ENCODE measurements around the gene PRKCB.
"Not testable (repeated sequence)": the region's sequence is repeated elsewhere in the genome, so short reads cannot be mapped to it uniquely, and the experiment has no call there.

The PRKCB gene

DNA sequence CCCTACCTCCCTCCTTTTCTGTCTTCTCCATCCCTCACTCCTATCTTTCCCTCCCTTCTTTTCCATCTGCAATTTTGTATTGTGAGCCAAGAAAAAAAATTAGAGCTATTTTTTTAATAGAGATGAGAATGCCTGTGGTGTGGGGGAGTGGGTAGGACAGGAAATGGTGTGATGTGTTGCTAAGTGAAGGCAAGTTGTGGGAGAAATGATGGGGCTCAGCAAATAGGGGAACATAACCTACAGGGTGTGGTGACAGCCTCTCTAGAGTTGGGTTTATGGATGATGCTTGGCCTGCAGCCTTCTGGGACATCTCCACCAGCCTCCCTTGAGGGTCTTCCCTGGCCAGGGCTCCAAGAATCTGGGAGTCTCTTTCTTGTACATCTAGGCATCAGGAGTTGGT is 257.3 kb downstream of the PRKCB start:
- no peak overlapping the region for H3K27ac ChIP-seq (ENCODE audit: low read depth, low read length)
- H3K9ac ChIP-seq (ENCODE audit: low read length) = no peak overlapping the region
- H3K4me1 ChIP-seq (ENCODE audit: control insufficient read depth, insufficient read depth, low read length) = no peaks in the 10 kb centered on the region
- H3K27me3 ChIP-seq (ENCODE audit: control insufficient read depth, insufficient read depth, low read length) = no peaks in the 10 kb centered on the region
- no peak overlapping the region for H3K4me3 ChIP-seq (ENCODE audit: low read length)
- H3K36me3 ChIP-seq (ENCODE audit: control insufficient read depth, insufficient read depth, low read length) = peaks cover 2% of the 10 kb centered on the region

GRCh38 chr16:24094660-24095059 is 258.9 kb downstream of the PRKCB start:
- H3K27ac ChIP-seq (ENCODE audit: low read depth, low read length) = no peak overlapping the region
- no peaks in the 10 kb centered on the region for H3K4me1 ChIP-seq (ENCODE audit: control insufficient read depth, insufficient read depth, low read length)
- H3K4me3 ChIP-seq (ENCODE audit: low read length) = no peak overlapping the region
- no peaks in the 10 kb centered on the region for H3K27me3 ChIP-seq (ENCODE audit: control insufficient read depth, insufficient read depth, low read length)
- peaks cover 2% of the 10 kb centered on the region for H3K36me3 ChIP-seq (ENCODE audit: control insufficient read depth, insufficient read depth, low read length)
- H3K9ac ChIP-seq (ENCODE audit: low read length) = no peak overlapping the region

DNA sequence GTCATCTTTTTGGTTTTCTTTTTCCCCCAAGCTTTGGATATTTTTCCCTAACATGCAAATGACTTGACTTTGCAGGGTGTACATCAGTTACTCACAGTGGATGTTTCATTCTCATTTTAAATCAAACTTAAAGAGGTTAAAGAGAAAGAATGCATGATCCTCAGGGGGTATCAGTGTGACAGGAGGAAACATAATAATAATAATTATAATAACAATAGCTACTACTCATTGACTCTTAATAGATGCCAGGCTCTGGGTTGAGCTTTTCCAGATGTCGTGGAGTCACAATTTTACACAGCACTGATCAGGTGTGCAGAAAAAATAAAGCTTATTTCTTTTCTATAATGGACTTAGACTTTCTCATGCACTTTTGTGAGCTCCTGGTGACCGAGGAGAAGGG is 263.1 kb downstream of the PRKCB start:
- Histone ChIP-seq H3K27ac (ENCODE audit: low read depth, low read length) (no peak overlapping the region), H3K9ac (ENCODE audit: low read length) (no peak overlapping the region), H3K36me3 (ENCODE audit: control insufficient read depth, insufficient read depth, low read length) (peaks cover under 1% of the 10 kb centered on the region), H3K4me1 (ENCODE audit: control insufficient read depth, insufficient read depth, low read length) (no peaks in the 10 kb centered on the region), H3K4me3 (ENCODE audit: low read length) (no peak overlapping the region), H3K27me3 (ENCODE audit: control insufficient read depth, insufficient read depth, low read length) (no peaks in the 10 kb centered on the region)

- Histone ChIP-seq H3K27ac (ENCODE audit: low read depth, low read length) (no peak overlapping the region), H3K27me3 (ENCODE audit: control insufficient read depth, insufficient read depth, low read length) (no peaks in the 10 kb centered on the region), H3K4me3 (ENCODE audit: low read length) (no peak overlapping the region), H3K4me1 (ENCODE audit: control insufficient read depth, insufficient read depth, low read length) (no peaks in the 10 kb centered on the region), H3K9ac (ENCODE audit: low read length) (no peak overlapping the region), H3K36me3 (ENCODE audit: control insufficient read depth, insufficient read depth, low read length) (no peaks in the 10 kb centered on the region)
Observed at GRCh38 chr16:24101431-24101830, 265.6 kb downstream of the PRKCB start.

GRCh38 chr16:24102209-24102660 is 266.5 kb downstream of the PRKCB start:
- Histone ChIP-seq H3K36me3 (ENCODE audit: control insufficient read depth, insufficient read depth, low read length) (no peaks in the 10 kb centered on the region), H3K4me3 (ENCODE audit: low read length) (no peak overlapping the region), H3K9ac (ENCODE audit: low read length) (no peak overlapping the region), H3K27ac (ENCODE audit: low read depth, low read length) (no peak overlapping the region), H3K27me3 (ENCODE audit: control insufficient read depth, insufficient read depth, low read length) (no peaks in the 10 kb centered on the region), H3K4me1 (ENCODE audit: control insufficient read depth, insufficient read depth, low read length) (no peaks in the 10 kb centered on the region)

GRCh38 chr16:24105471-24105870 is 269.7 kb downstream of the PRKCB start:
- not testable (repeated sequence) for H3K4me3 ChIP-seq (ENCODE audit: low read length); H3K4me1 ChIP-seq (ENCODE audit: control insufficient read depth, insufficient read depth, low read length); H3K27ac ChIP-seq (ENCODE audit: low read depth, low read length); H3K36me3 ChIP-seq (ENCODE audit: control insufficient read depth, insufficient read depth, low read length); H3K27me3 ChIP-seq (ENCODE audit: control insufficient read depth, insufficient read depth, low read length); H3K9ac ChIP-seq (ENCODE audit: low read length)

GRCh38 chr16:24108090-24108489 is 272.3 kb downstream of the PRKCB start:
- H3K27me3 ChIP-seq (ENCODE audit: control insufficient read depth, insufficient read depth, low read length); H3K4me3 ChIP-seq (ENCODE audit: low read length); H3K36me3 ChIP-seq (ENCODE audit: control insufficient read depth, insufficient read depth, low read length); H3K27ac ChIP-seq (ENCODE audit: low read depth, low read length); H3K4me1 ChIP-seq (ENCODE audit: control insufficient read depth, insufficient read depth, low read length); H3K9ac ChIP-seq (ENCODE audit: low read length): not testable (repeated sequence)

DNA sequence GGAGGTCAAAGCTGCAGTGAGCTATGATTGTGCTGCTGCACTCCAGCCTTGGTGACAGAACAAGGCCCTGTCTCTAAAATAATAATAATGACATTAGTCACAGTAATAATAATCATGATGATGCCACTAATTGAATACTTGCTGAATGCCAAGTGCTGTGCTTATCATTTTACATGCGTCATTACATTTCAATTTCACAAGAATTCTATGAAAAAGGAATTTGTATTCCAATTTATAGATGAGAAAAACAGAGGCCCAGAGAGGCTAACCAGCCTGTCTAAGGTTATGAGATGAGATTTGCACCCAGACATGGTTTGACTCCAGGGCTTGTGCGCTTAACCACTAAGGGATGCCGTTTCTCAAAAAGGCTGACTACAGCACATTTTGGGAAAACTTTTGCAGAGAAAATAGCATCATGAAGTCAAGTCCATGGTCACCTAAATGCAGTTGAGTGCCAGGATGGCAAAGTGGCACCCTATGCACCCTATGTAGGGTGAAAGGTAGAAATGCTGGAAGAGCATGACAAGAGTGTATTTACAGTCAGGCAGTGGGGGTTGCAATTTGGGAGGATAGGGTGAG is 276.0 kb downstream of the PRKCB start:
- no peaks in the 10 kb centered on the region for H3K36me3 ChIP-seq (ENCODE audit: control insufficient read depth, insufficient read depth, low read length)
- no peak overlapping the region for H3K27ac ChIP-seq (ENCODE audit: low read depth, low read length)
- H3K4me1 ChIP-seq (ENCODE audit: control insufficient read depth, insufficient read depth, low read length) = no peaks in the 10 kb centered on the region
- no peaks in the 10 kb centered on the region for H3K27me3 ChIP-seq (ENCODE audit: control insufficient read depth, insufficient read depth, low read length)
- H3K4me3 ChIP-seq (ENCODE audit: low read length) = no peak overlapping the region
- no peak overlapping the region for H3K9ac ChIP-seq (ENCODE audit: low read length)

- no peaks in the 10 kb centered on the region for H3K27me3 ChIP-seq (ENCODE audit: control insufficient read depth, insufficient read depth, low read length)
Observed at GRCh38 chr16:24113115-24113745, 277.4 kb downstream of the PRKCB start.

GRCh38 chr16:24114876-24115275 is 279.1 kb downstream of the PRKCB start:
- no peaks in the 10 kb centered on the region for H3K27me3 ChIP-seq (ENCODE audit: control insufficient read depth, insufficient read depth, low read length)
- no peak overlapping the region for H3K9ac ChIP-seq (ENCODE audit: low read length)
- no peak overlapping the region for H3K27ac ChIP-seq (ENCODE audit: low read depth, low read length)
- H3K4me1 ChIP-seq (ENCODE audit: control insufficient read depth, insufficient read depth, low read length) = no peaks in the 10 kb centered on the region
- H3K4me3 ChIP-seq (ENCODE audit: low read length) = no peak overlapping the region
- no peaks in the 10 kb centered on the region for H3K36me3 ChIP-seq (ENCODE audit: control insufficient read depth, insufficient read depth, low read length)

More at GRCh38 chr16:24113115-24113745, 277.4 kb downstream of the PRKCB start:
- no peak overlapping the region for H3K27ac ChIP-seq (ENCODE audit: low read depth, low read length)
- no peak overlapping the region for H3K4me3 ChIP-seq (ENCODE audit: low read length)
- H3K36me3 ChIP-seq (ENCODE audit: control insufficient read depth, insufficient read depth, low read length) = no peaks in the 10 kb centered on the region
- H3K4me1 ChIP-seq (ENCODE audit: control insufficient read depth, insufficient read depth, low read length) = no peaks in the 10 kb centered on the region
- no peak overlapping the region for H3K9ac ChIP-seq (ENCODE audit: low read length)

DNA sequence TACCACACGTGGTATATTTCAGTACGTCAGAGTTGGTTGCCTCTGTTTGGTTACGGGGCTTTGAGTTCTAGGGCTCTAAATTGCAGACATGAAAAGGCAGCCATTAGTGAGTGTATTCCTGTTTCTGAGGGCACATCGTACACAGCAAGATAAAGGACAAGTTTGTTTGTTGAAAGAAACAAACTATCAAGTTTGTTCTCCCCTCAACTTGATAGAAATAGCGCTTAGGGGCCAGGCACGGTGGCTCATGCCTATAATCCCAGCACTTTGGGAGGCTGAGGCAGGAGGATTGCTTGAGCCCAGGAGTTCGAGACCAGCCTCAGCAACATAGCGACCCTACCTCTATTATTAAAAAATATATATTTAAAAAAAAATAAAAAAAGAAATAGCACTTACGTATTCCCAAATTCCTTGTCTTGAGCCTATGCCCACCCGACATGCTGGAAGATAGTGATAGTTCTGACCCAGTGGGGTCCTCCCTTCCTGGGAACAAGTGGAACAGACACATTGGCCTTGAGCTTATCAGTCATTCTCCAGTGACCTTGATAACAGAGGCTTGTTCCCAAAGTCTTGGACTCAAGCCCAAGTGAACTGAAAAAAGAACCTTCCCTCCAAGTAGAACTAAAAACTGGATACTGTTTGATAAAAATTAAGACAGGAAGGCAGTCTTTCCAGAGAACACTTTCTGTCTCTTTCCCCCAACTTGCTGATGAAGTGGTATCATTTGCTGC is 280.4 kb downstream of the PRKCB start:
- H3K27me3 ChIP-seq (ENCODE audit: control insufficient read depth, insufficient read depth, low read length) = no peaks in the 10 kb centered on the region
- H3K9ac ChIP-seq (ENCODE audit: low read length) = no peak overlapping the region
- H3K4me3 ChIP-seq (ENCODE audit: low read length) = no peak overlapping the region
- H3K4me1 ChIP-seq (ENCODE audit: control insufficient read depth, insufficient read depth, low read length) = no peaks in the 10 kb centered on the region
- no peaks in the 10 kb centered on the region for H3K36me3 ChIP-seq (ENCODE audit: control insufficient read depth, insufficient read depth, low read length)
- H3K27ac ChIP-seq (ENCODE audit: low read depth, low read length) = no peak overlapping the region

DNA sequence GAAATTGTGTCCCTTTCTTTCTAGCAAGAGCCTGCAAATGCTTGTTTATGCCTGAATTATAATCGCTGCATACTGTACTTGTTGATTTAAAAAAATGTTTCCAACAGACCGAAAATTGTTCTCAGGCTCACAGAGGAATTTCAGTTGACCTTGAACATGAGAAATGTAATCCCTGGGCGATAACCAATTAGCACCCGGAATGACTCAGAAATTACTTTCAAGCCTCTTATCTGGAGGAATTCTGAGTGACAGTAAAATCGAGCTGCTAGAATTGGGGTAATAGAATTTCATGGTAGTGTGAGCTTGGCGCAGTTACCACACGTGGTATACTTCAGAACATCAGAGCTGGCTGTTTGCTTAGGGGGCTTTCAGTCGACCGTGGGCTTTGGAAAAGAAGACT is 281.2 kb downstream of the PRKCB start:
- no peak overlapping the region for H3K27ac ChIP-seq (ENCODE audit: low read depth, low read length)
- H3K4me1 ChIP-seq (ENCODE audit: control insufficient read depth, insufficient read depth, low read length) = no peaks in the 10 kb centered on the region

DNA sequence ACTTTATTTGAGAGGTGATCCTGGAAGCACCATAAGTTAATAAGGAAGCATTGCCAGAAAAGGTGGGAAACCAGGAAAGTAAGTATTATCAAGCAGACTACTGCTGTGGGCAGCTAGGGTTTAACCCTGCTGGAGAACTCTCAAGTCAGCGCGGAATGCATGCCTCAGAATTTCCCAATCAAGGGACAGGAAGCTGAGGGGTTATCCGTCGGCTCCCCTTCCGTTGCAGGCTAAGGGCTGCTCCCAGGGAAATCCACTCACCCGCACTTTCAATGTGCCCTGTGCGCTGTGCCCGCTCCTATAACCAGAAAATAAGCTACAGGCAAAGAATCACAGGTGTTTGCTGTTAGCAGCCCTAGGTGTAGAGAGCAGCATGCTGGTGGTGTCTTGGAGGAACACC is 281.9 kb downstream of the PRKCB start:
- Histone ChIP-seq H3K27ac (ENCODE audit: low read depth, low read length) (no peak overlapping the region), H3K9ac (ENCODE audit: low read length) (no peak overlapping the region), H3K36me3 (ENCODE audit: control insufficient read depth, insufficient read depth, low read length) (no peaks in the 10 kb centered on the region), H3K27me3 (ENCODE audit: control insufficient read depth, insufficient read depth, low read length) (no peaks in the 10 kb centered on the region), H3K4me1 (ENCODE audit: control insufficient read depth, insufficient read depth, low read length) (no peaks in the 10 kb centered on the region), H3K4me3 (ENCODE audit: low read length) (no peak overlapping the region)

More for the DNA sequence above, 281.2 kb downstream of the PRKCB start:
- H3K4me3 ChIP-seq (ENCODE audit: low read length) = no peak overlapping the region
- H3K36me3 ChIP-seq (ENCODE audit: control insufficient read depth, insufficient read depth, low read length) = no peaks in the 10 kb centered on the region
- no peaks in the 10 kb centered on the region for H3K27me3 ChIP-seq (ENCODE audit: control insufficient read depth, insufficient read depth, low read length)
- no peak overlapping the region for H3K9ac ChIP-seq (ENCODE audit: low read length)

Measured in rectal smooth muscle tissue (tissue), 1 donor.